Heart right ventricle (tissue), 16 donors: ENCODE results near the gene LSAMP. TPM values are rescaled to one million over a fixed set of nuclear protein-coding genes. Genes with fewer than 3 reads are reported as not detected.

Source experiments
- ATAC-seq, 8 donors: fragments of 200-7000 bp; cut with Tn5 transposase; one replicate each; pipeline ENCODE4 v1.9.1; 2020; ENCODE audit warnings: mild to moderate bottlenecking in 8 of 8, moderate library complexity in 8 of 8, moderate number of reproducible peaks in 1 of 8
- DNase-seq, 2 donors: peaks; one replicate each; pipeline ENCODE4 v3.0.0-alpha.2; 2020
- H3K27ac ChIP-seq, 10 donors: fragments of 200-600 bp; sonication (generic) in 2 of 10; one replicate each; pipeline versions ENCODE4 v1.5.0 to v1.8.0; 2020 to 2022; ENCODE audit warnings: mild to moderate bottlenecking in 3 of 10
- H3K27me3 ChIP-seq, 7 donors: fragments of 200-600 bp; one replicate each; pipeline ENCODE4 v1.8.0; 2021 to 2022; ENCODE audit warnings: mild to moderate bottlenecking in 2 of 7
- H3K36me3 ChIP-seq, 9 donors: fragments of 200-600 bp; sonication (generic) in 1 of 9; one replicate each; pipeline versions ENCODE4 v1.5.0 to v1.8.0; 2020 to 2022; ENCODE audit warnings: mild to moderate bottlenecking in 2 of 9
- H3K4me1 ChIP-seq, 9 donors: fragments of 200-600 bp; sonication (generic) in 1 of 9; one replicate each; pipeline versions ENCODE4 v1.5.0 to v1.8.0; 2020 to 2022; ENCODE audit warnings: mild to moderate bottlenecking in 4 of 9
- H3K4me3 ChIP-seq, 10 donors: fragments of 200-600 bp; sonication (generic) in 2 of 10; one replicate each; pipeline versions ENCODE4 v1.5.0 to v1.8.0; 2020 to 2022; ENCODE audit warnings: mild to moderate bottlenecking in 7 of 10, moderate library complexity in 2 of 10
- H3K9me3 ChIP-seq, 11 donors: fragments of 200-600 bp in 10 of 11; sonication (generic) in 2 of 11; one replicate each; pipeline versions ENCODE4 v1.5.0 to v1.8.0; 2013 to 2022; ENCODE audit warnings: mild to moderate bottlenecking in 2 of 11, control low read depth in 1 of 11, moderate library complexity in 1 of 11
- WGBS, 2 donors: extraction: QIAGEN DNeasy Blood & Tissue Kit; methylation state at CpG; one replicate each; pipeline ENCODE4 v1.1.7; 2013; ENCODE audit warnings: inconsistent platforms in 1 of 2; 5-methylcytosine and 5-hydroxymethylcytosine counted together
- intact Hi-C, 10 donors: fragments of 100-400 bp; cut with DNase I; formaldehyde crosslinking; loops; one replicate each; pipeline versions ENCODE4 v1.11.1 to v1.14.2; 2022
- polyA plus RNA-seq, 2 donors: library from polyadenylated mRNA; stranded (reverse); fragments of 200-250 nt; gene quantifications; one replicate each; pipeline ENCODE4 v1.2.3, GENCODE V29; 2013
- total RNA-seq, 10 donors: library from RNA; stranded (reverse); fragmentation: NEBNext Ultra II Directional in 3 of 10; extraction: Animal tissue kit (Norgen Biotek cat#: 25700) in 3 of 10; gene quantifications; one replicate each; pipeline versions ENCODE4 v1.2.1 to v1.2.4, GENCODE V29; 2021 to 2023
- TF ChIP-seq, protein P1 (sequence below), 9 donors: fragments of 200-600 bp; sonication (generic) in 2 of 9; IDR thresholded peaks; one replicate each; pipeline versions ENCODE4 v1.5.0 to v1.8.0; 2021 to 2022; ENCODE audit warnings: antibody characterized with exemption in 9 of 9, mild to moderate bottlenecking in 5 of 9, moderate library complexity in 1 of 9
- donor health status: Arrhythmogenic right ventricular cardiomyopathy.
- donor health status: ischemic (EF 13 %, LVEDD 7.1; RV severe dilation, severe dysfunction).
- donor health status: healthy with polysubstance abuse.
- donor health status: DM: no; HTN: yes; CAD: no.
- donor health status: DM: no; HTN: no; CAD: no.
- donor health status: ischemic (EF 25% LVEDD 6.9; RV normal size, moderate dysfunction).
- donor health status: ischemic (EF 25% LVEDD 5.7; RV mildly dilated, moderate dysfunction).
- donor health status: healthy.
- donor health status: DM: yes; HTN: yes; CAD: no.
- donor health status: Ischemic cardiomyopathy.
- donor health status: ischemic (EF 35%, LVEDD 5.7; RV mildly dilated, moderate dysfunction).
- donor health status: nonischemic (EF 11% LVEDD 7.7; RV severe dilation, severe dysfunction).
- donor health status: DM: yes; HTN: yes; CAD: no.
- donor health status: PGD.
- donor health status: ischemic (EF 29% LVEDD 5.4; RV normal size, mild dysfunction).
- donor health status: nonischemic (EF 23%, LVEDD 6.1; RV moderate dilation, normal function).

The LSAMP gene
- total and polyA plus RNA-seq, 12 donors = 0.51 to 9.0 (median 5.4) TPM

DNA sequence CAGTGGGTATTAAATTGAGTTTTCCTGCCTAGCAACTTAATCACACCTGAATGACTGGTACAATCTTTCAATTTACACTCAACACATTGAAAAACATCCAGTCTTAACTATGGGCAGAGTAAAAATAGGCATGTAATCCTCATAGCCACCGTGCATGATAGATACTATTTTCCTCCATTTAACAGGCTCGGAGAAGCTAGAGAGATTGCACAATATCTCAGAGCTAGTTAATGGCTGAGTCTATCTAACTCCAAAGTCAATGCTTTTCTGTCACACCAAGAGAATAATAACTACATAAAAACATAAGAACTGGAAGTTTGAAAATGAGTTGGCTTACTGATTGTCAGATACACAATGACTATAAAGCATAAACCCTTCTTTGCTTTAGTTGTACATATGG lies 36.8 kb downstream of the LSAMP start:
- Histone ChIP-seq H3K4me1 (no peaks in the 10 kb centered on the region), H3K4me3 (no peak overlapping the region), H3K27me3 (no peaks in the 10 kb centered on the region), H3K36me3 (no peaks in the 10 kb centered on the region), H3K9me3 (peaks cover 0 to 2% (median 0%) of the 10 kb centered on the region in 11 donors), H3K27ac (no peak overlapping the region)
- WGBS, 2 donors = 65 to 66% methylated on average over 2 of the region's 2 CpGs
- intact Hi-C loops = no loop called here
- no peak for DNase-seq
- no peak for ATAC-seq
- TF ChIP-seq, protein P1, sequence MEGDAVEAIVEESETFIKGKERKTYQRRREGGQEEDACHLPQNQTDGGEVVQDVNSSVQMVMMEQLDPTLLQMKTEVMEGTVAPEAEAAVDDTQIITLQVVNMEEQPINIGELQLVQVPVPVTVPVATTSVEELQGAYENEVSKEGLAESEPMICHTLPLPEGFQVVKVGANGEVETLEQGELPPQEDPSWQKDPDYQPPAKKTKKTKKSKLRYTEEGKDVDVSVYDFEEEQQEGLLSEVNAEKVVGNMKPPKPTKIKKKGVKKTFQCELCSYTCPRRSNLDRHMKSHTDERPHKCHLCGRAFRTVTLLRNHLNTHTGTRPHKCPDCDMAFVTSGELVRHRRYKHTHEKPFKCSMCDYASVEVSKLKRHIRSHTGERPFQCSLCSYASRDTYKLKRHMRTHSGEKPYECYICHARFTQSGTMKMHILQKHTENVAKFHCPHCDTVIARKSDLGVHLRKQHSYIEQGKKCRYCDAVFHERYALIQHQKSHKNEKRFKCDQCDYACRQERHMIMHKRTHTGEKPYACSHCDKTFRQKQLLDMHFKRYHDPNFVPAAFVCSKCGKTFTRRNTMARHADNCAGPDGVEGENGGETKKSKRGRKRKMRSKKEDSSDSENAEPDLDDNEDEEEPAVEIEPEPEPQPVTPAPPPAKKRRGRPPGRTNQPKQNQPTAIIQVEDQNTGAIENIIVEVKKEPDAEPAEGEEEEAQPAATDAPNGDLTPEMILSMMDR (IDR thresholded peaks at IDR 0.05) = no peak

DNA sequence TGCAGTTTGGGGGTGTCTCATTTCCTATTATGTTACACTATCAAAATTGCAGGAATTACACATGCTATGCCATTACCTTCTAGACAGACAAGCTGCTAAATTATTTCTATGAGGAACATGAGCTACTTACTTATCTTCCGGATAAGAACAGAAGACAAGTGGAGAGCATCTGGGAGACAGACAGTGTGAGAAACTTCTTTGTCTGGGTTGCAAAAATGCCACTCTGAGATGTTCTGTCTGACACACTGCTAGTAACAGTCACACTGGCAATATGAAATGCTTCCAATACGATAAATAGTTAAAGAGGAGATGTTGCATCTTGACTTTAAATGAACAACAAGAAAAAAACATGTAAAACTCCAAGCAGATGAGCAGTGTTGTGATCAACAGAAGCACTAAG lies 40.1 kb downstream of the LSAMP start:
- intact Hi-C loops = no loop called here
- H3K4me1 ChIP-seq = no peaks in the 10 kb centered on the region
- TF ChIP-seq, protein P1 (IDR thresholded peaks at IDR 0.05) = no peak
- no peak for DNase-seq
- H3K27me3 ChIP-seq = no peaks in the 10 kb centered on the region
- no peak for ATAC-seq
- WGBS, 2 donors = 53 to 56% methylated on average over 2 of the region's 2 CpGs
- H3K36me3 ChIP-seq = no peaks in the 10 kb centered on the region
- no peaks in the 10 kb centered on the region for H3K9me3 ChIP-seq
- H3K27ac ChIP-seq = no peak overlapping the region
- H3K4me3 ChIP-seq = no peak overlapping the region

DNA sequence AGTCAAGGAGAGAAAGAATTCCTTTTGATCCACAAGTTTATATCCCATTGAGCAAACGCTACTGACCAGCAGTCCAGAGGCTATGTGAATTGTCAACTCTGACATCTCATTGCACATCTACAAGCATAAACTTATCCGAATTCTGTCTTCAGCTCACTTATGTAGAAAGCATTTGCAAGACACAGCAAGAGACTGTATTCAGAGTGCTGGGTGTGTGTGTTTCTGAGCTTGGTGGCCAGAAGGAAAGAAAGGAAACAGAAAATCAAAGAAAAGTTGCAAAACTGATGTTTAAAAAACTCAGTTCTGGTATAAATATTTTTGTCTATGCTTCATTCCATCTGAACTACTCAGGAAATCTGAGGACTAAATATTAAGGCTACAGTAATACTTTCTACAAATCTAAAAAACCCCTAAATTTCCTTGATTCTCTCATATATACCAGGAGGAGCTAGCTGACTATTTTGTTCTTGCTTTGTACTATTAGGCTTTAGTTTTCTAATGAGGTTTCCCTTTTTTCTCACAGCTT lies 45.5 kb downstream of the LSAMP start:
- DNase-seq = no peak
- intact Hi-C loops = no loop called here
- TF ChIP-seq, protein P1 (IDR thresholded peaks at IDR 0.05) = no peak

DNA sequence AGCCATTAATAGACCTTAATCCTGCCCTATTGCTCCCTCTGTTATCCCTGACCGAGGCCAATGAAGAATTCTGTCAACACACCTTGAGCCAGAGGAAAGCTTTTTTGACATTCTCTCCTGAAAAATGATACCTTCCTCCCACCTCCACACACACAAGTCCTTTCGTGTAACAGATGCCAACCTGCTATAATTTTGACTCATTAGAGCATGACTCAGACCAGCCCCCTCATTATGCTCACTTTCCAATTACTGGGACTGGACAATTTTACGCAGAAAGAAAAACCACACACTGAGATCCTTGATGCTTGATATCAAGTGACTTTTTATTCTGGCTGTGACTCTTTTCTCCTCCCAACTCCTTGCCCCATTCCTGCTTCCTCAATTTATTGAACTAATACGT lies 50.9 kb downstream of the LSAMP start:
- WGBS, 2 donors = 66 to 84% methylated on average over 4 of the region's 4 CpGs
- H3K27me3 ChIP-seq = no peaks in the 10 kb centered on the region
- no peaks in the 10 kb centered on the region for H3K4me1 ChIP-seq
- H3K4me3 ChIP-seq = no peak overlapping the region
- ATAC-seq (no peak), DNase-seq (no peak)
- no peak overlapping the region for H3K27ac ChIP-seq
- no peaks in the 10 kb centered on the region for H3K36me3 ChIP-seq
- H3K9me3 ChIP-seq = peaks cover 0 to 14% (median 0%) of the 10 kb centered on the region in 11 donors
- TF ChIP-seq, protein P1 (IDR thresholded peaks at IDR 0.05) = no peak
- intact Hi-C loops = no loop called here

More for the DNA sequence above, 45.5 kb downstream of the LSAMP start:
- H3K4me1 ChIP-seq = no peaks in the 10 kb centered on the region
- WGBS, 2 donors = 68 to 85% methylated on average over 2 of the region's 2 CpGs
- H3K4me3 ChIP-seq = no peak overlapping the region
- H3K27ac ChIP-seq = no peak overlapping the region
- H3K9me3 ChIP-seq = no peaks in the 10 kb centered on the region
- no peaks in the 10 kb centered on the region for H3K27me3 ChIP-seq
- no peaks in the 10 kb centered on the region for H3K36me3 ChIP-seq
- ATAC-seq = no peak
